H1 (cell line): ENCODE results near the gene OR2A25. TPM values are rescaled to one million over a fixed set of nuclear protein-coding genes. Genes with fewer than 3 reads are reported as not detected.

Experiments
- CTCF ChIA-PET: fragments of 300-600 bp; sonication (Branson Sonifier 250); formaldehyde crosslinking; loops from one replicate; lab custom pipeline; 2021; ENCODE audit not compliant: partially characterized antibody; lab: Charles Lee
- POLR2A ChIA-PET: fragments of 300-600 bp; sonication (Branson Sonifier 250); formaldehyde crosslinking; loops from one replicate; lab custom pipeline; 2021; ENCODE audit warnings: inconsistent platforms; ENCODE audit not compliant: partially characterized antibody; lab: Charles Lee
- DNase-seq, 2 experiments: peaks; one replicate each; pipeline versions ENCODE4 v3.0.0 to v3.0.0-alpha.2; 2010 to 2022; ENCODE audit warnings: low spot score in 2 of 2, low read depth in 1 of 2, mixed read lengths in 1 of 2
- FAIRE-seq: peaks from 2 replicates; lab custom pipeline; 2011; peaks lifted over from hg19 to GRCh38; lab: Jason Lieb, UNC
- H2AFZ ChIP-seq: 2 replicates; pipeline ENCODE4 v1.8.1; 2012; ENCODE audit warnings: low read length, inconsistent platforms
- H2AK5ac ChIP-seq: 2 replicates; pipeline ENCODE4 v1.6.1; 2013; ENCODE audit warnings: low read depth, low read length
- H2BK120ac ChIP-seq: replicated peaks from 2 replicates; pipeline ENCODE3; 2013; ENCODE audit warnings: low read depth, low read length, inconsistent platforms
- H2BK12ac ChIP-seq: 2 replicates; pipeline ENCODE4 v1.6.1; 2013; ENCODE audit warnings: low read depth, low read length
- H2BK15ac ChIP-seq: 2 replicates; pipeline ENCODE4 v1.6.1; 2013; ENCODE audit warnings: low read length
- H2BK20ac ChIP-seq: 2 replicates; pipeline ENCODE4 v1.6.1; 2013; ENCODE audit warnings: low read length
- H2BK5ac ChIP-seq: 2 replicates; pipeline ENCODE4 v1.6.1; 2013; ENCODE audit warnings: low read depth, low read length
- H3K14ac ChIP-seq: 2 replicates; pipeline ENCODE4 v1.6.1; 2013; ENCODE audit warnings: inconsistent platforms; ENCODE audit not compliant: insufficient read length
- H3K18ac ChIP-seq: 2 replicates; pipeline ENCODE4 v1.6.1; 2013; ENCODE audit warnings: low read length; ENCODE audit errors: extremely low read depth
- H3K23ac ChIP-seq: 2 replicates; pipeline ENCODE4 v1.6.1; 2013; ENCODE audit warnings: inconsistent platforms; ENCODE audit not compliant: insufficient read length
- H3K23me2 ChIP-seq: 2 replicates; pipeline ENCODE4 v1.6.1; 2013; ENCODE audit warnings: low read depth, low read length
- H3K27ac ChIP-seq: 2 replicates; pipeline ENCODE4 v1.6.1; 2011; ENCODE audit warnings: low read depth, low read length, inconsistent platforms
- H3K27me3 ChIP-seq, 4 experiments: replicated peaks in 1 of 4; 1 replicate in 1 of 4; 2 replicates in 3 of 4; pipeline versions ENCODE4 v1.6.1 to v1.8.1; 2011 to 2013; ENCODE audit warnings: low read length in 3 of 4, mild to moderate bottlenecking in 3 of 4, inconsistent platforms in 2 of 4, mixed read lengths in 2 of 4, moderate library complexity in 1 of 4; ENCODE audit not compliant: control insufficient read depth in 3 of 4, insufficient read depth in 3 of 4; ENCODE audit errors: extremely low read depth in 1 of 4
- H3K36me3 ChIP-seq, 4 experiments: 2 replicates each; pipeline versions ENCODE4 v1.6.1 to v1.8.1; 2011 to 2013; ENCODE audit warnings: mild to moderate bottlenecking in 4 of 4, low read length in 3 of 4, moderate library complexity in 2 of 4, control low read depth in 1 of 4, inconsistent platforms in 1 of 4; ENCODE audit not compliant: insufficient read depth in 4 of 4, control insufficient read depth in 2 of 4
- H3K4ac ChIP-seq: replicated peaks from 2 replicates; pipeline ENCODE3; 2013; ENCODE audit warnings: low read length, low read depth, mixed read lengths, inconsistent platforms; ENCODE audit not compliant: insufficient read length
- H3K4me1 ChIP-seq, 4 experiments: replicated peaks in 1 of 4; 1 replicate in 1 of 4; 2 replicates in 3 of 4; pipeline versions ENCODE4 v1.6.1 to v1.8.1; 2011 to 2013; ENCODE audit warnings: low read length in 3 of 4, inconsistent platforms in 2 of 4, mixed read lengths in 1 of 4; ENCODE audit not compliant: insufficient read depth in 4 of 4, control insufficient read depth in 3 of 4
- H3K4me2 ChIP-seq, 2 experiments: 2 replicates each; pipeline versions ENCODE4 v1.6.1 to v1.8.1; 2011 to 2013; ENCODE audit warnings: low read depth in 2 of 2, low read length in 2 of 2, control low read depth in 1 of 2, inconsistent platforms in 1 of 2, mild to moderate bottlenecking in 1 of 2; ENCODE audit not compliant: insufficient read depth in 1 of 2
- H3K4me3 ChIP-seq, 4 experiments: fragments of 200-600, 300-600 bp in 1 of 4; sonication (generic), shearing (Covaris generic), sonication (Bioruptor Twin) in 1 of 4; 2 replicates each; pipeline versions ENCODE4 v1.5.1 to v1.8.1; 2011 to 2016; ENCODE audit warnings: low read length in 4 of 4, low read depth in 3 of 4, control low read depth in 2 of 4, inconsistent platforms in 2 of 4, mild to moderate bottlenecking in 2 of 4, mixed read lengths in 1 of 4, moderate library complexity in 1 of 4; ENCODE audit not compliant: insufficient read depth in 2 of 4; ENCODE audit errors: extremely low read depth in 1 of 4
- H3K56ac ChIP-seq: replicated peaks from 2 replicates; pipeline ENCODE3; 2013; ENCODE audit warnings: low read depth, mild to moderate bottlenecking, mixed read lengths, low read length, inconsistent platforms; ENCODE audit not compliant: insufficient read length
- H3K79me1 ChIP-seq: 2 replicates; pipeline ENCODE4 v1.6.1; 2013; ENCODE audit warnings: low read depth, low read length, control low read depth
- H3K79me2 ChIP-seq, 2 experiments: 2 replicates each; pipeline versions ENCODE4 v1.6.1 to v1.8.1; 2012 to 2013; ENCODE audit warnings: low read length in 2 of 2, mild to moderate bottlenecking in 2 of 2, inconsistent platforms in 1 of 2; ENCODE audit not compliant: insufficient read depth in 2 of 2, control insufficient read depth in 1 of 2
- H3K9ac ChIP-seq, 4 experiments: replicated peaks in 1 of 4; 1 replicate in 1 of 4; 2 replicates in 3 of 4; pipeline versions ENCODE4 v1.6.1 to v1.8.1; 2011 to 2013; ENCODE audit warnings: low read depth in 3 of 4, low read length in 3 of 4, control low read depth in 2 of 4, mild to moderate bottlenecking in 2 of 4, moderate library complexity in 2 of 4, inconsistent platforms in 1 of 4; ENCODE audit errors: extremely low read depth in 1 of 4
- H3K9me3 ChIP-seq, 2 experiments: 2 replicates each; pipeline versions ENCODE4 v1.6.1 to v1.8.1; 2012 to 2013; ENCODE audit warnings: mild to moderate bottlenecking in 2 of 2, moderate library complexity in 2 of 2, control low read depth in 1 of 2, inconsistent platforms in 1 of 2, low read depth in 1 of 2, low read length in 1 of 2, mixed read lengths in 1 of 2; ENCODE audit not compliant: insufficient read depth in 2 of 2
- H4K20me1 ChIP-seq, 2 experiments: replicated peaks in 1 of 2; 2 replicates each; pipeline versions ENCODE3 to v1.8.1; 2011 to 2013; ENCODE audit warnings: inconsistent platforms in 2 of 2, low read length in 2 of 2, mild to moderate bottlenecking in 1 of 2; ENCODE audit not compliant: insufficient read depth in 2 of 2, control insufficient read depth in 1 of 2
- H4K5ac ChIP-seq: 2 replicates; pipeline ENCODE4 v1.6.1; 2013; ENCODE audit warnings: low read length, low read depth, mixed read lengths, inconsistent platforms; ENCODE audit not compliant: insufficient read length
- H4K8ac ChIP-seq: 2 replicates; pipeline ENCODE4 v1.8.0; 2013; ENCODE audit warnings: mild to moderate bottlenecking, moderate library complexity, low read length, inconsistent platforms; ENCODE audit not compliant: insufficient read depth; ENCODE audit errors: extremely low read depth
- H4K91ac ChIP-seq: replicated peaks from 2 replicates; pipeline ENCODE3; 2013; ENCODE audit warnings: low read length, mixed read lengths, inconsistent platforms; ENCODE audit not compliant: insufficient read length
- CREB1 ChIP-seq: IDR thresholded peaks from 2 replicates; pipeline ENCODE4 v1.6.1; 2012; ENCODE audit warnings: inconsistent platforms
- EGR1 ChIP-seq: IDR thresholded peaks from 2 replicates; pipeline ENCODE4 v1.6.1; 2011; ENCODE audit warnings: low read depth, low read length, borderline replicate concordance
- JUN ChIP-seq: IDR thresholded peaks from 2 replicates; pipeline ENCODE4 v1.6.1; 2011; ENCODE audit warnings: low read depth, mild to moderate bottlenecking, improper control_type of control experiment, low read length
- JUND ChIP-seq: IDR thresholded peaks from 2 replicates; pipeline ENCODE4 v1.6.1; 2011; ENCODE audit warnings: mild to moderate bottlenecking, improper control_type of control experiment, low read length
- KDM1A ChIP-seq: fragments of 200-600, 300-600 bp; sonication (generic); IDR thresholded peaks from 2 replicates; pipeline ENCODE4 v1.7.1; 2016; ENCODE audit warnings: mild to moderate bottlenecking, low read length, borderline replicate concordance
- KDM5A ChIP-seq: fragments of 200-600 bp; IDR thresholded peaks from 2 replicates; pipeline ENCODE4 v1.7.1; 2012; ENCODE audit warnings: mild to moderate bottlenecking, low read length, inconsistent platforms, mixed read lengths
- POU5F1 ChIP-seq: IDR thresholded peaks from 2 replicates; pipeline ENCODE4 v1.6.1; 2011; ENCODE audit warnings: low read depth, mild to moderate bottlenecking, low read length, moderate library complexity
- SRF ChIP-seq: IDR thresholded peaks from 2 replicates; pipeline ENCODE4 v1.6.1; 2011; ENCODE audit warnings: mild to moderate bottlenecking, low read depth, low read length, moderate library complexity
- SUZ12 ChIP-seq: fragments of 200-600 bp; sonication (generic); IDR thresholded peaks from 2 replicates; pipeline ENCODE4 v1.6.1; 2012; ENCODE audit warnings: mild to moderate bottlenecking, inconsistent platforms, low read length, moderate library complexity, mixed read lengths
- TCF12 ChIP-seq: IDR thresholded peaks from 2 replicates; pipeline ENCODE4 v1.6.1; 2011; ENCODE audit warnings: low read depth, mild to moderate bottlenecking, low read length
- TEAD4 ChIP-seq: IDR thresholded peaks from 2 replicates; pipeline ENCODE4 v1.6.1; 2012; ENCODE audit warnings: low read depth, low read length, inconsistent platforms, mixed read lengths
- ZNF274 ChIP-seq: IDR thresholded peaks from 2 replicates; pipeline ENCODE4 v1.7.0; 2012; ENCODE audit warnings: low read length, borderline replicate concordance; ENCODE audit errors: extremely low read depth
- WGBS, 2 experiments: shearing (Covaris generic) in 1 of 2; methylation state at CpG; one replicate each; pipeline versions ENCODE4 v1.1.6 to v1.1.7; 2013 to 2015; ENCODE audit warnings: low lambda C conversion rate in 2 of 2, mixed read lengths in 2 of 2, inconsistent platforms in 1 of 2, low coverage in 1 of 2, missing lambda C conversion rate in 1 of 2; ENCODE audit not compliant: insufficient replicate concordance in 2 of 2, insufficient coverage in 1 of 2, insufficient read length in 1 of 2; ENCODE audit errors: extremely low coverage in 1 of 2, missing lambda C conversion rate in 1 of 2; 5-methylcytosine and 5-hydroxymethylcytosine counted together
- polyA plus RNA-seq, 7 experiments: library from polyadenylated mRNA; depleted of rRNA in 3 of 7; stranded (reverse) in 5 of 7; unstranded in 2 of 7; fragments of >200 nt in 5 of 7; fragments of 200-250 nt in 2 of 7; gene quantifications; 1 replicate in 5 of 7; 2 replicates in 1 of 7; 4 replicates in 1 of 7; pipeline versions ENCODE4 v1.2.1 to v1.2.3, GENCODE V29; 2011 to 2013; ENCODE audit warnings: missing spikeins in 2 of 7, mixed read lengths in 2 of 7
- total RNA-seq: library from RNA; stranded (reverse); fragmentation: NEBNext Ultra II Directional; extraction: Animal tissue kit (Norgen Biotek cat#: 25700); gene quantifications from 2 replicates; pipeline ENCODE4 v1.2.1, GENCODE V29; 2021
- TF ChIP-seq, protein P1 (sequence below): IDR thresholded peaks from 2 replicates; pipeline ENCODE4 v1.6.1; 2012; ENCODE audit warnings: low read length, inconsistent platforms
- TF ChIP-seq, protein P2 (sequence below): IDR thresholded peaks from 2 replicates; pipeline ENCODE4 v1.6.1; 2012; ENCODE audit warnings: inconsistent platforms

The OR2A25 gene
- total and polyA plus RNA-seq, 2 of the 8 experiments (the other 6 are each of a cell fraction or from before 2014, with no cell fraction given) = not detected

DNA sequence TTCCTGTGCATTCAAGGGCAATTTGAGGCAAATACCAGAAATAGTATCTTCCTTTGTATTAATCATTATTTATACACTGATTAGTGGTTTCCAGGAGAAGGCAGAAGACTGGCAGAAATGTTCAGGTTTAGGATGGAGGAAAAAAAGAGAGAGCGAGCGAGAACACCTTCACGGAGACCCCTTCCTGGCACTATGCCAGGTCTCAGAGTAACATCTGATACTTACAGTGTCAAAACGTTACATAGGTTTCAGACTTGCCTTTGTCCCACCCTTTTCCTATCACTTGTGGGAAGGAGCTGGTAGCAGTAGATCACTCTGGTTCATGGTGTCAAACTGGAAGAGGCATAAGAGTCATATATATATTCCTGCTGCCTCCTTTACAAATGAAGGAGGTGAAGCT, 17.1 kb downstream of the OR2A25 start:
- no peak overlapping the region for H3K23ac ChIP-seq
- no peak overlapping the region for H4K5ac ChIP-seq
- H3K79me1 ChIP-seq = no peaks in the 10 kb centered on the region
- no peaks in the 10 kb centered on the region for H3K9me3 ChIP-seq
- no peaks in the 10 kb centered on the region for H3K4me1 ChIP-seq
- no peak overlapping the region for H3K4me3 ChIP-seq
- FAIRE-seq = no peak
- H2AFZ ChIP-seq = no peak overlapping the region
- no peak overlapping the region for H3K4me2 ChIP-seq
- H3K79me2 ChIP-seq = no peaks in the 10 kb centered on the region
- H4K91ac ChIP-seq = no peak overlapping the region
- no peak overlapping the region for H3K27ac ChIP-seq
- no peak overlapping the region for H2BK15ac ChIP-seq
- POLR2A ChIA-PET = no interaction called here
- no peak overlapping the region for H2BK120ac ChIP-seq
- no peak overlapping the region for H3K18ac ChIP-seq
- no peaks in the 10 kb centered on the region for H3K23me2 ChIP-seq
- no peak overlapping the region for H2BK5ac ChIP-seq
- H2AK5ac ChIP-seq = no peak overlapping the region
- H4K8ac ChIP-seq = no peak overlapping the region
- no peak for DNase-seq
- no peak overlapping the region; a peak in 1 of 7 replicates for H3K9ac ChIP-seq
- no peaks in the 10 kb centered on the region for H4K20me1 ChIP-seq
- no peak overlapping the region for H2BK20ac ChIP-seq
- H2BK12ac ChIP-seq = no peak overlapping the region
- 82% methylated on average over 4 of the region's 4 CpGs; no CpG with 5 or more reads in 1 of the 2 experiments for WGBS, 2 experiments
- H3K27me3 ChIP-seq = no peaks in the 10 kb centered on the region
- no peak overlapping the region for H3K4ac ChIP-seq
- CTCF ChIA-PET = interaction anchor here (0.9 to 1.3 kb wide), 2 partner anchors 22 to 24 kb away, joined by 3 to 4 read pairs; no protein-coding TSS in a partner anchor
- no peak overlapping the region for H3K14ac ChIP-seq
- H3K56ac ChIP-seq = no peak overlapping the region
- H3K36me3 ChIP-seq = no peaks in the 10 kb centered on the region
- TF ChIP-seq, protein P1, sequence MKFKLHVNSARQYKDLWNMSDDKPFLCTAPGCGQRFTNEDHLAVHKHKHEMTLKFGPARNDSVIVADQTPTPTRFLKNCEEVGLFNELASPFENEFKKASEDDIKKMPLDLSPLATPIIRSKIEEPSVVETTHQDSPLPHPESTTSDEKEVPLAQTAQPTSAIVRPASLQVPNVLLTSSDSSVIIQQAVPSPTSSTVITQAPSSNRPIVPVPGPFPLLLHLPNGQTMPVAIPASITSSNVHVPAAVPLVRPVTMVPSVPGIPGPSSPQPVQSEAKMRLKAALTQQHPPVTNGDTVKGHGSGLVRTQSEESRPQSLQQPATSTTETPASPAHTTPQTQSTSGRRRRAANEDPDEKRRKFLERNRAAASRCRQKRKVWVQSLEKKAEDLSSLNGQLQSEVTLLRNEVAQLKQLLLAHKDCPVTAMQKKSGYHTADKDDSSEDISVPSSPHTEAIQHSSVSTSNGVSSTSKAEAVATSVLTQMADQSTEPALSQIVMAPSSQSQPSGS = no peak
- TF ChIP-seq KDM1A (no peak), TCF12 (no peak), ZNF274 (no peak), SUZ12 (no peak), SRF (no peak), EGR1 (no peak), TEAD4 (no peak), JUND (no peak), CREB1 (no peak), POU5F1 (no peak), KDM5A (no peak), JUN (no peak)
- TF ChIP-seq, protein P2, sequence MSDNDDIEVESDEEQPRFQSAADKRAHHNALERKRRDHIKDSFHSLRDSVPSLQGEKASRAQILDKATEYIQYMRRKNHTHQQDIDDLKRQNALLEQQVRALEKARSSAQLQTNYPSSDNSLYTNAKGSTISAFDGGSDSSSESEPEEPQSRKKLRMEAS = no peak
